AG04450 (cell line): ENCODE measurements around the gene CALD1. TPM values are rescaled to one million over a fixed set of nuclear protein-coding genes. Genes with fewer than 3 reads are reported as not detected.
A peak's percentile ranks its signal among the peaks of the same experiment; 100 is the strongest.

Experiments
- CTCF ChIA-PET: fragments of 300-600, 350-600 bp; formaldehyde crosslinking; extraction: SDS; loops from one replicate; lab custom pipeline; 2022; ENCODE audit warnings: antibody characterized with exemption, inconsistent platforms; lab: Charles Lee
- POLR2A ChIA-PET: fragments of 350-600 bp; formaldehyde crosslinking; extraction: SDS; loops from one replicate; lab custom pipeline; 2021; ENCODE audit warnings: antibody characterized with exemption, inconsistent platforms; lab: Yijun Ruan, JAX
- DNase-seq: peaks from one replicate; pipeline ENCODE4 v3.0.0-alpha.2; 2011; ENCODE audit warnings: low read depth, low spot score
- H3K27ac ChIP-seq: one replicate; pipeline ENCODE4 v1.5.1; 2012; ENCODE audit warnings: low read depth, low read length, control low read depth
- H3K27me3 ChIP-seq: one replicate; pipeline ENCODE4 v1.6.0; 2012; ENCODE audit warnings: low read length; ENCODE audit not compliant: control insufficient read depth, insufficient read depth
- H3K4me3 ChIP-seq: 2 replicates; pipeline ENCODE4 v1.5.1; 2011; ENCODE audit warnings: mild to moderate bottlenecking, low read depth, low read length, control low read depth
- H3K9me3 ChIP-seq: 2 replicates; pipeline ENCODE4 v1.5.1; 2012; ENCODE audit warnings: low read length; ENCODE audit not compliant: control insufficient read depth, insufficient read depth
- polyA plus RNA-seq: library from polyadenylated mRNA; depleted of rRNA; stranded (reverse); fragments of >200 nt; gene quantifications from 2 replicates; pipeline ENCODE4 v1.2.3, GENCODE V29; 2011
- TF ChIP-seq, protein P1 (sequence below): IDR thresholded peaks from 2 replicates; pipeline ENCODE4 v1.5.1; 2011; ENCODE audit warnings: low read depth, low read length, control low read depth, inconsistent platforms

CALD1 gene
- polyA plus RNA-seq, 1 experiment: 804 TPM

DNA sequence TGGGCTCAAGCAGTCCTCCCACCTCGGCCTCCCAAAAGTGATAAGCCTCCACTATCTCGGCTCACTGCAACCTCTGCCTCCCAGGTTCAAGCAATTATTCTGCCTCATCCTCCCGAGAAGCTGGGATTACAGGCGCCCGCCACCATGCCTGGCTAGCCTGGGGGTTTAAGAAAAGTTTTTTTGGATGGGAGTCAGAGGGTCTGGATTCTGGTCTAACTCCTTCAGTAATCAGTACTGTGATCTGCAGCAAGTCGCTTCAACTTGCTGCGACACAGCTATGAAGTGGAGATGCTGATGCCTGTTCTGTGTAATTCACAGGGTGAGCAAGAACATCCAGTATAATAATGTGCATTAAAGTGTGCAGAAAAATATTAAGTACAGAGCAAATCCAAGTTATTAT lies 118.5 kb downstream of the CALD1 start:
- Histone ChIP-seq H3K4me3 (no peak overlapping the region), H3K27me3 (no peaks in the 10 kb centered on the region), H3K27ac (no peak overlapping the region), H3K9me3 (peaks cover 7% of the 10 kb centered on the region)
- DNase-seq: no peak
- ChIA-PET POLR2A (no interaction called here), CTCF (interaction anchor here (1.1 kb wide), 2 partner anchors 174 to 747 kb away, joined by 3 to 4 read pairs; no protein-coding TSS in a partner anchor)
- TF ChIP-seq, protein P1, sequence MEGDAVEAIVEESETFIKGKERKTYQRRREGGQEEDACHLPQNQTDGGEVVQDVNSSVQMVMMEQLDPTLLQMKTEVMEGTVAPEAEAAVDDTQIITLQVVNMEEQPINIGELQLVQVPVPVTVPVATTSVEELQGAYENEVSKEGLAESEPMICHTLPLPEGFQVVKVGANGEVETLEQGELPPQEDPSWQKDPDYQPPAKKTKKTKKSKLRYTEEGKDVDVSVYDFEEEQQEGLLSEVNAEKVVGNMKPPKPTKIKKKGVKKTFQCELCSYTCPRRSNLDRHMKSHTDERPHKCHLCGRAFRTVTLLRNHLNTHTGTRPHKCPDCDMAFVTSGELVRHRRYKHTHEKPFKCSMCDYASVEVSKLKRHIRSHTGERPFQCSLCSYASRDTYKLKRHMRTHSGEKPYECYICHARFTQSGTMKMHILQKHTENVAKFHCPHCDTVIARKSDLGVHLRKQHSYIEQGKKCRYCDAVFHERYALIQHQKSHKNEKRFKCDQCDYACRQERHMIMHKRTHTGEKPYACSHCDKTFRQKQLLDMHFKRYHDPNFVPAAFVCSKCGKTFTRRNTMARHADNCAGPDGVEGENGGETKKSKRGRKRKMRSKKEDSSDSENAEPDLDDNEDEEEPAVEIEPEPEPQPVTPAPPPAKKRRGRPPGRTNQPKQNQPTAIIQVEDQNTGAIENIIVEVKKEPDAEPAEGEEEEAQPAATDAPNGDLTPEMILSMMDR: no peak

- TF ChIP-seq, protein P1: no peak
- no peak overlapping the region for H3K4me3 ChIP-seq
- ChIA-PET POLR2A (interaction anchor here (0.7 to 1.3 kb wide), 2 partner anchors 9 to 261 kb away, joined by 3 read pairs; no protein-coding TSS in a partner anchor), CTCF (no interaction called here)
- peak overlapping the region; percentile 11 for H3K27ac ChIP-seq
- H3K9me3 ChIP-seq: peaks cover 7% of the 10 kb centered on the region
- DNase-seq: no peak
- H3K27me3 ChIP-seq: no peaks in the 10 kb centered on the region
Observed at GRCh38 chr7:134899729-134900128, 120.3 kb downstream of the CALD1 start.

DNA sequence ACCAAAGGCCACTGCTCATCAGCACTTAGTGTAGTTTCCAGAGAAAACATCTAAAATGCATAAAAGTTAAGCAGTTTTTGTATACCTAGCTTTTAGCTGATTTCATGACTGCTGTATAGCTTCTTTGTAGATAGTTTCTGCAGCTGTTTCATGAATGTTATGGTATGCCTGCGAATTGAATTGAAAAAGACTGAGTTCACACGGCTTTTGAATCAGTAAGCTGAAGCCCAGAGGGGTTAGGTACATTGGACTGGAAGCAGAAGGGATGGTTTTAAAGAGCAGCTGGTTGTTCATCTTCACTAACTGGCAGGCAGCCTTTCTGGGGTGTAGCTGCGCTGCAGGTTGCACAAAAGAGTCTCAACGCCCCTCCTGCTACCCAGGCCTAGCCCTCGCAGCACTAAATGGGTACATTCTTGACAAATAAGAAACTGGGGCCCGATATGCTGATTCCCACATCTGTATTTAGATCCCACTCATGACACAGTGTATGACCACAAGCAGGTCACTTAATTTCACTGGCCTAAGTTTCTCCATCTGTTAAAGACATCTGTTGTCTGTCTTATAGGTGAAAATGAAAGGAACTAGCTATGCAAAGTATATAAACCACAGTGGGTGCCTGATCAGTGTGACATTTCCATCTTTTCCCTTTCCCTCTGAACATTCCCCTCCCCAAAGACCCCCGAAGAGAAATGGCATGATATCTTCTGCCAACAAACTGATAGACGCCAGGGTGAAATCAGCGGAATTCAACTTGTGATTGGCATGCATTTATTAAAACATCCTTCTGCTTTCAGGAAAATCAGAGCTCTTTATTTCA lies 120.9 kb downstream of the CALD1 start:
- no peak overlapping the region for H3K4me3 ChIP-seq
- peaks cover 7% of the 10 kb centered on the region for H3K9me3 ChIP-seq
- H3K27me3 ChIP-seq: no peaks in the 10 kb centered on the region
- DNase-seq: no peak
- TF ChIP-seq, protein P1: no peak
- ChIA-PET POLR2A (interaction anchor here (1.3 kb wide), 1 partner anchor 9 kb away, joined by 3 read pairs; no protein-coding TSS in a partner anchor), CTCF (no interaction called here)
- H3K27ac ChIP-seq: peak overlapping the region; percentile 4

GRCh38 chr7:134901389-134902020 lies 122.1 kb downstream of the CALD1 start:
- no peak overlapping the region for H3K27ac ChIP-seq
- peaks cover under 1% of the 10 kb centered on the region; the same call in 1 of the 2 replicates for H3K9me3 ChIP-seq
- ChIA-PET POLR2A (no interaction called here), CTCF (interaction anchor here (1.0 kb wide), 1 partner anchor 176 kb away, joined by 3 read pairs; no protein-coding TSS in a partner anchor)
- H3K27me3 ChIP-seq: no peaks in the 10 kb centered on the region
- TF ChIP-seq, protein P1: no peak
- no peak overlapping the region for H3K4me3 ChIP-seq
- no peak for DNase-seq
